Lower leg skin (tissue), 3 donors: ENCODE measurements around the gene CXADR.

Source experiments
- POLR2A ChIP-seq, 2 donors: fragments of 450-650 bp; IDR thresholded peaks; one replicate each; pipeline ENCODE4 v1.6.1; 2016 to 2017; ENCODE audit warnings: antibody characterized with exemption in 2 of 2, mild to moderate bottlenecking in 1 of 2, moderate library complexity in 1 of 2
- TF ChIP-seq, protein P1 (sequence below), 3 donors: fragments of 450-650 bp; IDR thresholded peaks; one replicate each; pipeline ENCODE4 v1.5.1; 2016; ENCODE audit warnings: antibody characterized with exemption in 3 of 3, mild to moderate bottlenecking in 3 of 3, moderate library complexity in 2 of 3

DNA sequence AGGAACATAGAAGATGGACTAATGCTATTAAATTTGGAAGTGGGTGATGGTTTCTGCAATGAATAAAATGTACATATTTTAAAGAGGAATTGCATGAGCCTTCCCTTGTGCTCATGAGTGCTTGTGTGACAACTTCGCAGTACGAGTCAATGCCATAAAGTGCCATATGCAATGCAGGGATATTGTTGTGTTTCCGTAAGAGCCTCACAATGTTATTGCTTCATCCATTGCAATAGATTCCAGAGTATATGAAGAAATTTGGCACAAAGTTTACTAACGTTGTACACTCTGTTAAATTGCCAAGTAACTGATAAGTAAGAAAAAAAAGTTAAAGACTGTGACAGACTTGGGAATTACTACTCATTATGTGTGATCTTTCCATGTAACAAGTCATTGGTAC is 77.6 kb downstream of the CXADR start:
- TF ChIP-seq, protein P1, sequence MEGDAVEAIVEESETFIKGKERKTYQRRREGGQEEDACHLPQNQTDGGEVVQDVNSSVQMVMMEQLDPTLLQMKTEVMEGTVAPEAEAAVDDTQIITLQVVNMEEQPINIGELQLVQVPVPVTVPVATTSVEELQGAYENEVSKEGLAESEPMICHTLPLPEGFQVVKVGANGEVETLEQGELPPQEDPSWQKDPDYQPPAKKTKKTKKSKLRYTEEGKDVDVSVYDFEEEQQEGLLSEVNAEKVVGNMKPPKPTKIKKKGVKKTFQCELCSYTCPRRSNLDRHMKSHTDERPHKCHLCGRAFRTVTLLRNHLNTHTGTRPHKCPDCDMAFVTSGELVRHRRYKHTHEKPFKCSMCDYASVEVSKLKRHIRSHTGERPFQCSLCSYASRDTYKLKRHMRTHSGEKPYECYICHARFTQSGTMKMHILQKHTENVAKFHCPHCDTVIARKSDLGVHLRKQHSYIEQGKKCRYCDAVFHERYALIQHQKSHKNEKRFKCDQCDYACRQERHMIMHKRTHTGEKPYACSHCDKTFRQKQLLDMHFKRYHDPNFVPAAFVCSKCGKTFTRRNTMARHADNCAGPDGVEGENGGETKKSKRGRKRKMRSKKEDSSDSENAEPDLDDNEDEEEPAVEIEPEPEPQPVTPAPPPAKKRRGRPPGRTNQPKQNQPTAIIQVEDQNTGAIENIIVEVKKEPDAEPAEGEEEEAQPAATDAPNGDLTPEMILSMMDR (IDR thresholded peaks at IDR 0.05) = no peak
- no peak for TF ChIP-seq POLR2A (IDR thresholded peaks at IDR 0.05)
